DND-41 (cell line): ENCODE measurements around the gene PEAK1.

Experiments used
- CTCF ChIP-seq: IDR thresholded peaks from 2 replicates; pipeline ENCODE4 v1.5.1; 2012; ENCODE audit warnings: borderline replicate concordance, low read length, moderate library complexity, mild to moderate bottlenecking; ENCODE audit not compliant: poor library complexity, severe bottlenecking; ENCODE audit errors: extremely low read depth
- EZH2 ChIP-seq: IDR thresholded peaks from 3 replicates; pipeline ENCODE4 v1.6.1; 2012; ENCODE audit warnings: borderline replicate concordance, low read depth, mild to moderate bottlenecking, moderate library complexity, low read length, inconsistent platforms; ENCODE audit not compliant: severe bottlenecking

DNA sequence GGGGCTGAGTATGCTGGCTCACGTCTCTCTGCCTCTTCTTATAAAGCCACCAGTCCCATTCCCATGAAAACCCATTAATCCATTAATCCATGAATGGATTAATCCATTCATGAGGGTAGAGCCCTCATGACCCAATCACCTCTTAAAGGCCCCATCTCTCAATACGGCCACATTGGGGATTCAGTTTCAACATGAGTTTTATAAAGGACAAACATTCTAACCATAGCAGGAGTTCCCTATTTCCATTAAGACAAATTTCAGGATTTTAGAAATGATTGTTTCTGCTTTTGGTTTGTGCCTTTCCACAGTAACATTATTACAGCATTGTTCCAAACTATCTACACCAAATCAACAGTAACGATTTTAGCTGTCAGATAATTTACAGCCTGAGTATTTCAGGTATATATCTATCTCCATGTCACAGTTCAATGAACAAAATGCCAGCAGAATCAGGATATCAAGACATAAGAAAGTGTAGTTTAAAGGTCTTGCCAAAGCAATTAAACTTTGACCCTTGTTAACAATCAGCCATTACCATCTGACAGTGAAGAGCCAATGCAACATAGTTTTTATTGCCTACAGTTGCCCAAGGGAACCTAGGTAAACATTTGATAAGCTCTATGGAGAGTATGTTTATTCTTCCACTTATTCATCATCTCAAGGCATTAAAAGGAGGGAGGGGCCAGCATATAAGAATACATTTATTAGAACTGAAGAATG, 352.8 kb downstream of the PEAK1 start:
- TF ChIP-seq CTCF (no peak), EZH2 (no peak)
